ENCODE measurements around the gene ZNF160. TPM values are rescaled to one million over a fixed set of nuclear protein-coding genes. Genes with fewer than 3 reads are reported as not detected.

The ZNF160 gene
- polyA plus RNA-seq, 2 of the 4 experiments (the other 2 are of a cell fraction): 8.8 to 16.6 TPM

DNA sequence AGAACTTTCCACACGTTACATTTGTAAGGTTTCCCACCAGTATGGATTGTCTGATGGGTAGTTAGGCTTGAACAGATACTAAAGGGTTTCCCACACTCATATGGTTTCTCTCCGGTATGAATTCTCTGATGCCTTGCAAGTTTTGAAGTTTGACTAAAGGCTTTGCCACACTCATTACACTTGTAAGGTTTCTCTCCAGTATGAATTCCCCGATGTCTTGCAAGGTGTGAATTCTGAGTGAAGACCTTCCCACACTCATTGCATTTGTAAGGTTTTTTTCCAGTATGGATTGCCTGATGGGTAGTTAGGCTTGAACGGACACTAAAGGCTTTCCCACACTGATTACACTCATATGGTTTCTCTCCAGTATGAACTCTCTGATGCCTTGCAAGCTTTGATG, 37.1 kb upstream of the ZNF160 start:
- CTCF ChIA-PET: no interaction called here
- ATAC-seq (no peak), FAIRE-seq (no peak), DNase-seq (ENCODE audit: low read depth in 1 of 2, low spot score in 1 of 2) (no peak)
- 21% methylated on average over 4 of the region's 4 CpGs for WGBS (ENCODE audit: missing lambda C conversion rate)
- TF ChIP-seq RAD21 (conservative IDR thresholded peaks at IDR 0.05 in 1 of 2, IDR thresholded peaks at IDR 0.05 in 1 of 2): no peak
- TF ChIP-seq, protein P1, sequence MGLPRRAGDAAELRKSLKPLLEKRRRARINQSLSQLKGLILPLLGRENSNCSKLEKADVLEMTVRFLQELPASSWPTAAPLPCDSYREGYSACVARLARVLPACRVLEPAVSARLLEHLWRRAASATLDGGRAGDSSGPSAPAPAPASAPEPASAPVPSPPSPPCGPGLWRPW (IDR thresholded peaks at IDR 0.05): no peak
- no peak for TF ChIP-seq MAZ (IDR thresholded peaks at IDR 0.05; ENCODE audit: borderline replicate concordance, low read depth, low read length)
- TF ChIP-seq, protein P2, sequence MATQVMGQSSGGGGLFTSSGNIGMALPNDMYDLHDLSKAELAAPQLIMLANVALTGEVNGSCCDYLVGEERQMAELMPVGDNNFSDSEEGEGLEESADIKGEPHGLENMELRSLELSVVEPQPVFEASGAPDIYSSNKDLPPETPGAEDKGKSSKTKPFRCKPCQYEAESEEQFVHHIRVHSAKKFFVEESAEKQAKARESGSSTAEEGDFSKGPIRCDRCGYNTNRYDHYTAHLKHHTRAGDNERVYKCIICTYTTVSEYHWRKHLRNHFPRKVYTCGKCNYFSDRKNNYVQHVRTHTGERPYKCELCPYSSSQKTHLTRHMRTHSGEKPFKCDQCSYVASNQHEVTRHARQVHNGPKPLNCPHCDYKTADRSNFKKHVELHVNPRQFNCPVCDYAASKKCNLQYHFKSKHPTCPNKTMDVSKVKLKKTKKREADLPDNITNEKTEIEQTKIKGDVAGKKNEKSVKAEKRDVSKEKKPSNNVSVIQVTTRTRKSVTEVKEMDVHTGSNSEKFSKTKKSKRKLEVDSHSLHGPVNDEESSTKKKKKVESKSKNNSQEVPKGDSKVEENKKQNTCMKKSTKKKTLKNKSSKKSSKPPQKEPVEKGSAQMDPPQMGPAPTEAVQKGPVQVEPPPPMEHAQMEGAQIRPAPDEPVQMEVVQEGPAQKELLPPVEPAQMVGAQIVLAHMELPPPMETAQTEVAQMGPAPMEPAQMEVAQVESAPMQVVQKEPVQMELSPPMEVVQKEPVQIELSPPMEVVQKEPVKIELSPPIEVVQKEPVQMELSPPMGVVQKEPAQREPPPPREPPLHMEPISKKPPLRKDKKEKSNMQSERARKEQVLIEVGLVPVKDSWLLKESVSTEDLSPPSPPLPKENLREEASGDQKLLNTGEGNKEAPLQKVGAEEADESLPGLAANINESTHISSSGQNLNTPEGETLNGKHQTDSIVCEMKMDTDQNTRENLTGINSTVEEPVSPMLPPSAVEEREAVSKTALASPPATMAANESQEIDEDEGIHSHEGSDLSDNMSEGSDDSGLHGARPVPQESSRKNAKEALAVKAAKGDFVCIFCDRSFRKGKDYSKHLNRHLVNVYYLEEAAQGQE (IDR thresholded peaks at IDR 0.05): no peak
- no peak for TF ChIP-seq TFCP2L1 (CRISPR knock-in tag; IDR thresholded peaks at IDR 0.05)
- no peak for TF ChIP-seq JUN (IDR thresholded peaks at IDR 0.05)
- TF ChIP-seq ESRRA (IDR thresholded peaks at IDR 0.05; ENCODE audit: borderline replicate concordance, low read length): no peak
- no peak for TF ChIP-seq KDM5A (IDR thresholded peaks at IDR 0.05)
- no peak for TF ChIP-seq SMC3 (IDR thresholded peaks at IDR 0.05)
- TF ChIP-seq, protein P3, sequence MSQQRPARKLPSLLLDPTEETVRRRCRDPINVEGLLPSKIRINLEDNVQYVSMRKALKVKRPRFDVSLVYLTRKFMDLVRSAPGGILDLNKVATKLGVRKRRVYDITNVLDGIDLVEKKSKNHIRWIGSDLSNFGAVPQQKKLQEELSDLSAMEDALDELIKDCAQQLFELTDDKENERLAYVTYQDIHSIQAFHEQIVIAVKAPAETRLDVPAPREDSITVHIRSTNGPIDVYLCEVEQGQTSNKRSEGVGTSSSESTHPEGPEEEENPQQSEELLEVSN (IDR thresholded peaks at IDR 0.05; ENCODE audit: borderline replicate concordance, low read depth): no peak
- TF ChIP-seq, protein P4, sequence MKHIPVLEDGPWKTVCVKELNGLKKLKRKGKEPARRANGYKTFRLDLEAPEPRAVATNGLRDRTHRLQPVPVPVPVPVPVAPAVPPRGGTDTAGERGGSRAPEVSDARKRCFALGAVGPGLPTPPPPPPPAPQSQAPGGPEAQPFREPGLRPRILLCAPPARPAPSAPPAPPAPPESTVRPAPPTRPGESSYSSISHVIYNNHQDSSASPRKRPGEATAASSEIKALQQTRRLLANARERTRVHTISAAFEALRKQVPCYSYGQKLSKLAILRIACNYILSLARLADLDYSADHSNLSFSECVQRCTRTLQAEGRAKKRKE (CRISPR knock-in tag; IDR thresholded peaks at IDR 0.05; ENCODE audit: low read depth): no peak
- TF ChIP-seq KDM1A (IDR thresholded peaks at IDR 0.05; ENCODE audit: low read depth): no peak
- TF ChIP-seq MYC (IDR thresholded peaks at IDR 0.05; ENCODE audit: borderline replicate concordance, low read length): no peak
- TF ChIP-seq RARB (CRISPR knock-in tag; IDR thresholded peaks at IDR 0.05): no peak
- no peak for TF ChIP-seq RNF2 (IDR thresholded peaks at IDR 0.05; ENCODE audit: borderline replicate concordance, low read depth)
- H3K9me3 ChIP-seq: peaks cover 75% of the 10 kb centered on the region; the same call in 2 of the 3 replicates
- POLR2A ChIA-PET: no interaction called here
- no peak overlapping the region for H3K4me3 ChIP-seq
- H3K27ac ChIP-seq: no peak overlapping the region
- no peak overlapping the region for H3K4me2 ChIP-seq
- H3K4me1 ChIP-seq: no peaks in the 10 kb centered on the region

- DNase-seq (ENCODE audit: low read depth in 1 of 2, low spot score in 1 of 2) (no peak), ATAC-seq (no peak), FAIRE-seq (no peak)
- WGBS (ENCODE audit: missing lambda C conversion rate): 6% methylated on average over 3 of the region's 3 CpGs
- H3K9me3 ChIP-seq: peaks cover 83% of the 10 kb centered on the region
- TF ChIP-seq NPAS2 (CRISPR knock-in tag; IDR thresholded peaks at IDR 0.05; ENCODE audit: borderline replicate concordance): no peak
- H3K27ac ChIP-seq: no peak overlapping the region
- ChIA-PET CTCF (no interaction called here), POLR2A (no interaction called here)
- no peak overlapping the region for H3K4me2 ChIP-seq
- no peaks in the 10 kb centered on the region for H3K4me1 ChIP-seq
- no peak overlapping the region for H3K4me3 ChIP-seq
Measured at GRCh38 chr19:53136432-53136831, 33.2 kb upstream of the ZNF160 start.

- FAIRE-seq (no peak), ATAC-seq (no peak), DNase-seq (ENCODE audit: low read depth in 1 of 2, low spot score in 1 of 2) (no peak)
- Histone ChIP-seq H3K9me3 (peaks cover 56% of the 10 kb centered on the region), H3K27ac (no peak within 1 kb of the TSS), H3K4me2 (no peak within 1 kb of the TSS), H3K4me1 (no peaks in the 10 kb centered on the region), H3K4me3 (no peak within 1 kb of the TSS)
- 23% methylated on average over 39 of the region's 51 CpGs for WGBS (ENCODE audit: missing lambda C conversion rate)
- POLR2A ChIA-PET: no interaction called here
- CTCF ChIA-PET: no interaction called here
- TF ChIP-seq TFCP2L1 (CRISPR knock-in tag; IDR thresholded peaks at IDR 0.05) (no peak), MAFK (IDR thresholded peaks at IDR 0.05; ENCODE audit: partially characterized antibody) (no peak), HEYL (CRISPR knock-in tag; IDR thresholded peaks at IDR 0.05) (no peak), ESRRA (IDR thresholded peaks at IDR 0.05; ENCODE audit: borderline replicate concordance, low read length) (no peak), NFE2L2 (conservative IDR thresholded peaks at IDR 0.05; ENCODE audit: low read length) (no peak), CBX8 (IDR thresholded peaks at IDR 0.05) (no peak), NR3C1 (IDR thresholded peaks at IDR 0.05) (no peak), SMC3 (IDR thresholded peaks at IDR 0.05) (no peak), SREBF2 (IDR thresholded peaks at IDR 0.05) (no peak), EHF (CRISPR knock-in tag; IDR thresholded peaks at IDR 0.05) (no peak), JUN (IDR thresholded peaks at IDR 0.05) (no peak), MYC (IDR thresholded peaks at IDR 0.05; ENCODE audit: borderline replicate concordance, low read length) (no peak), TP53 (CRISPR knock-in tag; IDR thresholded peaks at IDR 0.05) (no peak), RFX5 (IDR thresholded peaks at IDR 0.05) (no peak), RAD21 (conservative IDR thresholded peaks at IDR 0.05 in 1 of 2, IDR thresholded peaks at IDR 0.05 in 1 of 2) (no peak)
- TF ChIP-seq, protein P5, sequence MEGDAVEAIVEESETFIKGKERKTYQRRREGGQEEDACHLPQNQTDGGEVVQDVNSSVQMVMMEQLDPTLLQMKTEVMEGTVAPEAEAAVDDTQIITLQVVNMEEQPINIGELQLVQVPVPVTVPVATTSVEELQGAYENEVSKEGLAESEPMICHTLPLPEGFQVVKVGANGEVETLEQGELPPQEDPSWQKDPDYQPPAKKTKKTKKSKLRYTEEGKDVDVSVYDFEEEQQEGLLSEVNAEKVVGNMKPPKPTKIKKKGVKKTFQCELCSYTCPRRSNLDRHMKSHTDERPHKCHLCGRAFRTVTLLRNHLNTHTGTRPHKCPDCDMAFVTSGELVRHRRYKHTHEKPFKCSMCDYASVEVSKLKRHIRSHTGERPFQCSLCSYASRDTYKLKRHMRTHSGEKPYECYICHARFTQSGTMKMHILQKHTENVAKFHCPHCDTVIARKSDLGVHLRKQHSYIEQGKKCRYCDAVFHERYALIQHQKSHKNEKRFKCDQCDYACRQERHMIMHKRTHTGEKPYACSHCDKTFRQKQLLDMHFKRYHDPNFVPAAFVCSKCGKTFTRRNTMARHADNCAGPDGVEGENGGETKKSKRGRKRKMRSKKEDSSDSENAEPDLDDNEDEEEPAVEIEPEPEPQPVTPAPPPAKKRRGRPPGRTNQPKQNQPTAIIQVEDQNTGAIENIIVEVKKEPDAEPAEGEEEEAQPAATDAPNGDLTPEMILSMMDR (IDR thresholded peaks at IDR 0.05): no peak
Measured at GRCh38 chr19:53132141-53132991, 29.1 kb upstream of the ZNF160 start, which contains the start of gene ZNF415. ZNF415 (minus strand) TSS chr19:53132910; CDS start chr19:53122676, 10,234 bp downstream.
